NCI-H128 (cell line): ENCODE measurements around the gene FLOT2.
"Not testable (repeated sequence)": the region's sequence is repeated elsewhere in the genome, so short reads cannot be mapped to it uniquely, and the experiment has no call there.

Experiments used
- DNase-seq: peaks from one replicate; lab custom pipeline; 2025; ENCODE audit not compliant: unreplicated experiment; lab: John Stamatoyannopoulos, UW

FLOT2 gene

DNA sequence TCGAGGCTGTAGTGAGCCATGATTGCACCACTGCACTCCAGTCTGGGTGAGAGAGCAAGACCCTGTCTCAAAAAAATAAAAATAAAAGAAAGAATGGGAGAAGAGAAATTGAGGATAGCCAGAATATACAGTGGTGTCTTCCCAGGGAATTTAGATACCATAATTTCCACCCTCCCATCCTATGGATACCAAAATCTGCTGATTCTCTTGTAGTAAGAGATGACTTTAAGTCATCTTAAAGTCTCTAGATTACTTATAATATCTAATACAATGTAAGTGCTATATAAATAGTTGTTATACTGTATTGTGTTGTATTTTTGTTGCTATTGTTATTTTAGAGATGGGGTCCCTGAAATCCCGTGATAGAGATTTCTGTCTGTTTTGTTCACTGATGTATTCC is 44.2 kb downstream of the FLOT2 start:
- no peak for DNase-seq

DNA sequence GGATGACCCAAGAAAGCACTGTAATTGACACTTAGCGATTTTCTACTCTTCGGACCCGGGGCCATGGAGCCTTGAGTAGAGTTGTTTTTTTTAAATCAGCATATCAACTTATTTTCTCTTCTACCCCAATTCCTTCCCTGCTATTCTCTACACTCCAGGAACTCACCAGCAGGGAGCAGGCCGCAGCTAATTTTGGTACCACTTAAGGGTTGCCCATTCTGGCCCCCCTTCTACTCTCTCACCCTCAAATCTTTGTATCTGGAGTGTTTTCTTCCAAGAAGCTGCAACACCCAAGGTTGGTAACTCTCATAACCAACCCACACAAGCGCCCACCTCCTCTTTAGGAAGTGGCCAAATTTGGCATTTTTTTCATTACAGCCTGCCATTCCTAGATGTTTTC is 48.3 kb downstream of the FLOT2 start:
- no peak for DNase-seq

DNA sequence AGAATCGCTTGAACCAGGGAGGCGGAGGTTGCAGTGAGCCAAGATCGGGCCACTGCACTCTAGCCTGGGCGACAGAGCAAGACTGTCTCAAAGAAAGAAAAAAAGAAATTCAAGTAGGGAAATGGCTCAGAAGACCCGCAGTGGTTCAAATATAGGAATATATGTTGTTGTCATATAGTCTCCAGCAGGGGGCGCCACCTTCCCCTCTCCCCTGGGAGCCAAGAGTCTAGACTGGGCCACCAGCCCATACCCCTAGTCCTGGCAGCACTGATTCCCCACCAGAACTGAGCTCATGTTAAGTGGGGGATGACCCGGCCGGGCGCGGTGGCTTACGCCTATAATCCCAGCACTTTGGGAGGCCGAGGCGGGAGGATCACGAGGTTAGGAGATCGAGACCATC is 48.9 kb downstream of the FLOT2 start:
- not testable (repeated sequence) for DNase-seq

GRCh38 chr17:28846699-28847098 is 50.8 kb downstream of the FLOT2 start:
- not testable (repeated sequence) for DNase-seq

GRCh38 chr17:28846231-28846630 is 51.3 kb downstream of the FLOT2 start:
- DNase-seq = no peak

- DNase-seq = no peak
Measured at GRCh38 chr17:28843816-28844148, 53.8 kb downstream of the FLOT2 start.

GRCh38 chr17:28842282-28843012 is 55.1 kb downstream of the FLOT2 start, which contains the start of gene FAM222B:
FAM222B (minus strand) TSS chr17:28842790; CDS start chr17:28766667, 76,123 bp downstream.
- peak; percentile 48 for DNase-seq

DNA sequence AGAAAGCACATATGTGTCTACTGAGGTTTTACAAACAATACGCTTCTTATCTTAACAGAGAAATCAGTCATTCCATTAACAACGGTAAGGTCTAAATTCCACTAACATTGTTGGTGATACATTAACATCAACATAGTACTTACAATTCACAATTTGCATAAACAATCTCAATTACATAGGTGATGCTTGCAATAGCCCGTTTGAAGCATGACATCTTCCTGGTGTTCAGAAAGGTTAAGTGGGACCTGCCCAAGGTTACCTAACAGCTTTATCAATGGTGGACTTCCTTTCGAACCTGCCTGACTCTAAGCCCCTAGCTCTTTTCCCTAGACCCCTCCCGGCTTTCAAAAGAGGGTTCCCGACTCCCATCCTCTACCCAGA is 55.6 kb downstream of the FLOT2 start:
- DNase-seq = no peak

GRCh38 chr17:28839221-28839620 is 58.3 kb downstream of the FLOT2 start:
- no peak for DNase-seq

- DNase-seq = not testable (repeated sequence)
Measured at GRCh38 chr17:28836541-28836940, 61.0 kb downstream of the FLOT2 start.

DNA sequence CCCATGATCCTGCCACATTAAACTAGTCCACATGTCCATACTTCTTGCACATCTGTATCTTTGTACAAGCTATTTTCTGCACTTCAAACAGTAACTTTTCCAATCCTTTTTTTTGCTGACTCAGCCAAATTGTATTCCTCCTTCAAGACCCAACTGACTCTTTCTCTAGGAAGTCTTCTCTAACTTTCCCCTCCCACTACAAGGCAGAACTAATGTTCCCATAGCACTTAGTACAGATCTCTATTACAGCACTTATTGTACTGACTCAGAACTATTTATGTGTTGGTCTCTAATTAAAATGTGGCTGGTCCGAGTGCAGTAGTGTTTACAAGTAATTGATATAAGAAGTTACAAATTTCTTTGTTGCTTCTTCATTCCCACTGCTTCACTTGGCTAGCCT is 63.1 kb downstream of the FLOT2 start:
- no peak for DNase-seq
